Osteoblast (primary cell): ENCODE results near the gene SCTR. TPM values are rescaled to one million over a fixed set of nuclear protein-coding genes. Genes with fewer than 3 reads are reported as not detected.

ENCODE experiments used
- DNase-seq: peaks from one replicate; pipeline ENCODE4 v3.0.0; 2011; ENCODE audit warnings: low spot score, mixed read lengths; ENCODE audit not compliant: insufficient read length; ENCODE audit errors: missing footprints
- H2AFZ ChIP-seq: 2 replicates; pipeline ENCODE4 v1.6.0; 2011; ENCODE audit warnings: mild to moderate bottlenecking, low read length
- H3K27ac ChIP-seq: 2 replicates; pipeline ENCODE4 v1.5.1; 2011; ENCODE audit warnings: mild to moderate bottlenecking, low read depth, low read length, moderate library complexity
- H3K27me3 ChIP-seq: 2 replicates; pipeline ENCODE4 v1.6.0; 2012; ENCODE audit warnings: mild to moderate bottlenecking, control low read depth, inconsistent platforms, low read length, moderate library complexity; ENCODE audit not compliant: insufficient read depth
- H3K36me3 ChIP-seq: 2 replicates; pipeline ENCODE4 v1.5.1; 2011; ENCODE audit warnings: mild to moderate bottlenecking, low read length, control low read depth, moderate library complexity; ENCODE audit not compliant: insufficient read depth
- H3K4me1 ChIP-seq: 2 replicates; pipeline ENCODE4 v1.5.1; 2011; ENCODE audit warnings: mild to moderate bottlenecking, low read length, control low read depth, moderate library complexity; ENCODE audit not compliant: insufficient read depth
- H3K4me2 ChIP-seq: 2 replicates; pipeline ENCODE4 v1.6.0; 2011; ENCODE audit warnings: mild to moderate bottlenecking, low read length; ENCODE audit not compliant: insufficient read depth
- H3K4me3 ChIP-seq: fragments of 200-600 bp; sonication (generic); 3 replicates; pipeline ENCODE4 v1.5.1; 2012; ENCODE audit warnings: mild to moderate bottlenecking, low read length, inconsistent platforms; ENCODE audit not compliant: insufficient read depth
- H3K79me2 ChIP-seq: 2 replicates; pipeline ENCODE4 v1.6.0; 2012; ENCODE audit warnings: mild to moderate bottlenecking, low read length, control low read depth, inconsistent platforms; ENCODE audit not compliant: insufficient read depth
- H3K9me3 ChIP-seq: 2 replicates; pipeline ENCODE4 v1.5.1; 2011; ENCODE audit warnings: low read depth, low read length, control low read depth
- H4K20me1 ChIP-seq: 2 replicates; pipeline ENCODE4 v1.6.0; 2012; ENCODE audit warnings: mild to moderate bottlenecking, low read length, control low read depth; ENCODE audit not compliant: insufficient read depth
- CTCF ChIP-seq: IDR thresholded peaks from 2 replicates; pipeline ENCODE4 v1.5.1; 2011; ENCODE audit warnings: mild to moderate bottlenecking, low read depth, low read length, moderate library complexity; ENCODE audit errors: extremely low read depth
- total RNA-seq: library from RNA; depleted of rRNA; stranded (reverse); fragments of >200 nt; gene quantifications from 2 replicates; pipeline ENCODE4 v1.2.3, GENCODE V29; 2012

Gene SCTR
- total RNA-seq, 1 donor: not detected

- H3K27me3 ChIP-seq: peaks cover 17% of the 10 kb centered on the region
- H2AFZ ChIP-seq: no peak overlapping the region
- no peak for TF ChIP-seq CTCF
- H3K9me3 ChIP-seq: no peaks in the 10 kb centered on the region
- peak overlapping the region; percentile 3 for H3K4me2 ChIP-seq
- no peaks in the 10 kb centered on the region for H3K79me2 ChIP-seq
- H3K27ac ChIP-seq: no peak overlapping the region
- H3K4me3 ChIP-seq: no peak overlapping the region
- peak; percentile 73 for DNase-seq
- no peaks in the 10 kb centered on the region for H4K20me1 ChIP-seq
- H3K36me3 ChIP-seq: no peaks in the 10 kb centered on the region
- H3K4me1 ChIP-seq: peaks cover 4% of the 10 kb centered on the region
These were observed 38.0 kb downstream of the SCTR start for GRCh38 chr2:119486196-119486827.

GRCh38 chr2:119485336-119486110 lies 38.8 kb downstream of the SCTR start:
- Histone ChIP-seq H3K27ac (no peak overlapping the region), H3K9me3 (no peaks in the 10 kb centered on the region), H3K4me2 (no peak overlapping the region), H3K4me1 (peaks cover 4% of the 10 kb centered on the region), H3K79me2 (no peaks in the 10 kb centered on the region), H3K4me3 (no peak overlapping the region), H3K27me3 (peaks cover 17% of the 10 kb centered on the region), H3K36me3 (no peaks in the 10 kb centered on the region), H4K20me1 (no peaks in the 10 kb centered on the region), H2AFZ (no peak overlapping the region)
- DNase-seq: no peak
- TF ChIP-seq CTCF: no peak

GRCh38 chr2:119484834-119485233 lies 39.4 kb downstream of the SCTR start:
- peaks cover 4% of the 10 kb centered on the region for H3K4me1 ChIP-seq
- no peak overlapping the region for H2AFZ ChIP-seq
- H3K36me3 ChIP-seq: no peaks in the 10 kb centered on the region
- H3K4me3 ChIP-seq: no peak overlapping the region
- H4K20me1 ChIP-seq: no peaks in the 10 kb centered on the region
- no peak for TF ChIP-seq CTCF
- H3K9me3 ChIP-seq: no peaks in the 10 kb centered on the region
- H3K4me2 ChIP-seq: no peak overlapping the region
- peaks cover 17% of the 10 kb centered on the region for H3K27me3 ChIP-seq
- no peak overlapping the region for H3K27ac ChIP-seq
- DNase-seq: no peak
- no peaks in the 10 kb centered on the region for H3K79me2 ChIP-seq
